ENCODE data around the gene MYOT.
"Not testable (repeated sequence)": the region's sequence is repeated elsewhere in the genome, so short reads cannot be mapped to it uniquely, and the experiment has no call there.

MYOT gene

GRCh38 chr5:137858954-137859353 lies 8.7 kb upstream of the MYOT start:
- Histone ChIP-seq H3K4me3 (ENCODE audit: low read depth in 1 of 2, low read length in 2 of 2) (no peak overlapping the region), H3K9me3 (ENCODE audit: insufficient read depth, low read length, severe bottlenecking) (no peaks in the 10 kb centered on the region), H2AFZ (ENCODE audit: low read depth, low read length) (no peak overlapping the region), H3K4me2 (ENCODE audit: insufficient read depth, low read length) (no peak overlapping the region), H3K36me3 (ENCODE audit: insufficient read depth, low read length) (no peaks in the 10 kb centered on the region), H3K27me3 (ENCODE audit: insufficient read depth, low read length, poor library complexity) (peaks cover 5% of the 10 kb centered on the region), H3K27ac (ENCODE audit: low read length) (no peak overlapping the region), H3K79me2 (ENCODE audit: insufficient read depth, low read length) (no peaks in the 10 kb centered on the region), H4K20me1 (ENCODE audit: insufficient read depth, low read length) (no peaks in the 10 kb centered on the region), H3K9ac (ENCODE audit: low read depth, low read length) (no peak overlapping the region), H3K4me1 (ENCODE audit: insufficient read depth, low read length) (no peaks in the 10 kb centered on the region; the same call in 1 of the 2 replicates)
- ATAC-seq (ENCODE audit: insufficient read depth, low read depth) (no peak), DNase-seq (no peak)
- no peak for TF ChIP-seq EZH2 (IDR thresholded peaks at IDR 0.05; ENCODE audit: borderline replicate concordance, low read depth, low read length, severe bottlenecking)
- TF ChIP-seq, protein P1, sequence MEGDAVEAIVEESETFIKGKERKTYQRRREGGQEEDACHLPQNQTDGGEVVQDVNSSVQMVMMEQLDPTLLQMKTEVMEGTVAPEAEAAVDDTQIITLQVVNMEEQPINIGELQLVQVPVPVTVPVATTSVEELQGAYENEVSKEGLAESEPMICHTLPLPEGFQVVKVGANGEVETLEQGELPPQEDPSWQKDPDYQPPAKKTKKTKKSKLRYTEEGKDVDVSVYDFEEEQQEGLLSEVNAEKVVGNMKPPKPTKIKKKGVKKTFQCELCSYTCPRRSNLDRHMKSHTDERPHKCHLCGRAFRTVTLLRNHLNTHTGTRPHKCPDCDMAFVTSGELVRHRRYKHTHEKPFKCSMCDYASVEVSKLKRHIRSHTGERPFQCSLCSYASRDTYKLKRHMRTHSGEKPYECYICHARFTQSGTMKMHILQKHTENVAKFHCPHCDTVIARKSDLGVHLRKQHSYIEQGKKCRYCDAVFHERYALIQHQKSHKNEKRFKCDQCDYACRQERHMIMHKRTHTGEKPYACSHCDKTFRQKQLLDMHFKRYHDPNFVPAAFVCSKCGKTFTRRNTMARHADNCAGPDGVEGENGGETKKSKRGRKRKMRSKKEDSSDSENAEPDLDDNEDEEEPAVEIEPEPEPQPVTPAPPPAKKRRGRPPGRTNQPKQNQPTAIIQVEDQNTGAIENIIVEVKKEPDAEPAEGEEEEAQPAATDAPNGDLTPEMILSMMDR (IDR thresholded peaks at IDR 0.05; ENCODE audit: borderline replicate concordance, extremely low read depth, low read length, poor library complexity, severe bottlenecking) = no peak

- no peak overlapping the region for H3K9ac ChIP-seq (ENCODE audit: low read depth, low read length)
- H3K79me2 ChIP-seq (ENCODE audit: insufficient read depth, low read length) = no peaks in the 10 kb centered on the region
- no peaks in the 10 kb centered on the region for H3K36me3 ChIP-seq (ENCODE audit: insufficient read depth, low read length)
- H3K9me3 ChIP-seq (ENCODE audit: insufficient read depth, low read length, severe bottlenecking) = no peaks in the 10 kb centered on the region
- H4K20me1 ChIP-seq (ENCODE audit: insufficient read depth, low read length) = no peaks in the 10 kb centered on the region
- ATAC-seq (ENCODE audit: insufficient read depth, low read depth) (no peak), DNase-seq (no peak)
- peaks cover 5% of the 10 kb centered on the region for H3K27me3 ChIP-seq (ENCODE audit: insufficient read depth, low read length, poor library complexity)
- TF ChIP-seq, protein P1 (IDR thresholded peaks at IDR 0.05; ENCODE audit: borderline replicate concordance, extremely low read depth, low read length, poor library complexity, severe bottlenecking) = no peak
- no peak for TF ChIP-seq EZH2 (IDR thresholded peaks at IDR 0.05; ENCODE audit: borderline replicate concordance, low read depth, low read length, severe bottlenecking)
- H3K4me1 ChIP-seq (ENCODE audit: insufficient read depth, low read length) = no peaks in the 10 kb centered on the region; the same call in 1 of the 2 replicates
- no peak overlapping the region for H3K27ac ChIP-seq (ENCODE audit: low read length)
- H3K4me2 ChIP-seq (ENCODE audit: insufficient read depth, low read length) = no peak overlapping the region
- no peak overlapping the region for H3K4me3 ChIP-seq (ENCODE audit: low read depth in 1 of 2, low read length in 2 of 2)
- H2AFZ ChIP-seq (ENCODE audit: low read depth, low read length) = no peak overlapping the region
These were observed 5.4 kb upstream of the MYOT start for GRCh38 chr5:137862251-137862650.

DNA sequence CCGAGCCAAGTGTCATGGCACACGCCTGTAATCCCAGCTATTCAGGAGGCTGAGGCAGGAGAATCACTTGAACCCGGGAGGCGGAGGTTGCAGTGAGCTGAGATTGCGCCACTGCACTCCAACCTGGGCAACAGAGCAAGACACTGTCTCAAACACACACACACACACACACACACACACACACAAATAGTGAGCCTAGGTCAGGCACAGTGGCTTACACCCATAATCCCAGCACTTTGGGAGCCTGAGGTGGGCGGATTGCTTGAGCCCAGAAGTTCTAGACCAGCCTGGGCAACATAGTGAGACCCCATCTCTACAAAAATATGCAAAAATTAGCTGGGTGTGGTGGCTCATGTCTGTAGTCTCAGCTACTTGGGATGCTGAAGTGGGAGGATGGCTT lies 4.0 kb upstream of the MYOT start:
- ATAC-seq (ENCODE audit: insufficient read depth, low read depth); H2AFZ ChIP-seq (ENCODE audit: low read depth, low read length); H3K79me2 ChIP-seq (ENCODE audit: insufficient read depth, low read length); H3K36me3 ChIP-seq (ENCODE audit: insufficient read depth, low read length); H3K4me1 ChIP-seq (ENCODE audit: insufficient read depth, low read length); H3K27ac ChIP-seq (ENCODE audit: low read length); H3K4me3 ChIP-seq (ENCODE audit: low read depth in 1 of 2, low read length in 2 of 2); H3K27me3 ChIP-seq (ENCODE audit: insufficient read depth, low read length, poor library complexity); H4K20me1 ChIP-seq (ENCODE audit: insufficient read depth, low read length); H3K9ac ChIP-seq (ENCODE audit: low read depth, low read length); DNase-seq; H3K9me3 ChIP-seq (ENCODE audit: insufficient read depth, low read length, severe bottlenecking); H3K4me2 ChIP-seq (ENCODE audit: insufficient read depth, low read length): not testable (repeated sequence)

DNA sequence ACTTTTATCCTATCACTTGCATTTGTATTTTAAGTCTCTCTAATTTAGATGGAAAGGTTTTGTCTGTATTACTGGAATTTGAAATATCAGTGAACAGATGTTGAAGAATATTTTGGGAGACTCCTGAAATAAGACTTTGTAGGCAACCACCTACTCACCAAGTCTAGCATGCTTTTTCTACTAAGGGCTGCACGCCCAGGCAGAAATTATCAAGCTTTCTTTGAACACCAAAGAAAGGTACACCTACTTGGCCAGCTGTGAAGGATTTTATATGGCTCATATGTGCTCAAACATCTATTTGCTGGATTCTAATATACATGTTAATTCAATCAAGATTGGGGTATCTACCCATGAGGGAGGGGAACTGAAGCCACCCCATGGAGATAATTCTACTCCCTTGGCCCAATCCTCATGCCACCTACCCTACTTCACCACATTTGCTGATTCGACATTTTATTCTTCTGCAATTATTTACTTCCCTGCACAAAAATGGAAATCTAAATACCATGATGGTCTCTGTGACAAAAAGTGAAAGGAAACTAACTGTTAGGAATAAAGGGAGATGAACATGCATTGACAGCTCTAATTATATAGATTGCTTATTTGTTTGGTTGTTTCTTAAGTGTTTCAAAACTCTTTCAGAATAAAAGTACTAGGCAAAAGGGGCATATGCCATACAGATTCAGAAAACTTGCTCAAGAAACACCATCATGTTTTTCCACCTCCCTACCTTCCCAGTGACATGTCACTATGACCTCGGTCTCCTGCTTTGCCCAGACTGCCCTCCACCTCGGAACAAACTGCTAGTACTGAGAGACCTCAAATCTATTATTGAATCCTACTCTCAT lies 895 bp upstream of the MYOT start:
- Histone ChIP-seq H4K20me1 (ENCODE audit: insufficient read depth, low read length) (no peaks in the 10 kb centered on the region), H3K79me2 (ENCODE audit: insufficient read depth, low read length) (no peaks in the 10 kb centered on the region), H3K27ac (ENCODE audit: low read length) (no peak overlapping the region), H3K4me1 (ENCODE audit: insufficient read depth, low read length) (no peaks in the 10 kb centered on the region), H3K36me3 (ENCODE audit: insufficient read depth, low read length) (no peaks in the 10 kb centered on the region), H2AFZ (ENCODE audit: low read depth, low read length) (no peak overlapping the region), H3K27me3 (ENCODE audit: insufficient read depth, low read length, poor library complexity) (peaks cover 3% of the 10 kb centered on the region), H3K9ac (ENCODE audit: low read depth, low read length) (no peak overlapping the region), H3K9me3 (ENCODE audit: insufficient read depth, low read length, severe bottlenecking) (no peaks in the 10 kb centered on the region), H3K4me2 (ENCODE audit: insufficient read depth, low read length) (no peak overlapping the region), H3K4me3 (ENCODE audit: low read depth in 1 of 2, low read length in 2 of 2) (no peak overlapping the region)
- no peak for ATAC-seq (ENCODE audit: insufficient read depth, low read depth)
- TF ChIP-seq, protein P1 (IDR thresholded peaks at IDR 0.05; ENCODE audit: borderline replicate concordance, extremely low read depth, low read length, poor library complexity, severe bottlenecking) = no peak
- no peak for TF ChIP-seq EZH2 (IDR thresholded peaks at IDR 0.05; ENCODE audit: borderline replicate concordance, low read depth, low read length, severe bottlenecking)
- DNase-seq = no peak

Data from DND-41 (cell line).